Esophagus muscularis mucosa (tissue), 4 donors: ENCODE data around the gene RBM15. TPM values are rescaled to one million over a fixed set of nuclear protein-coding genes. Genes with fewer than 3 reads are reported as not detected.

Experiments used
- DNase-seq: peaks from one replicate; pipeline ENCODE4 v3.0.0-alpha.2; 2017; ENCODE audit errors: extremely low spot score
- H3K27ac ChIP-seq, 4 donors: fragments of 200-600 bp; sonication (generic); replicated peaks in 1 of 4; 1 replicate in 3 of 4; 2 replicates in 1 of 4; pipeline ENCODE4 v1.5.1; 2016 to 2019; ENCODE audit warnings: mild to moderate bottlenecking in 1 of 4
- H3K27me3 ChIP-seq, 4 donors: fragments of 200-600 bp; sonication (generic); one replicate each; pipeline versions ENCODE4 v1.5.1 to v1.6.0; 2016 to 2019
- H3K36me3 ChIP-seq, 4 donors: fragments of 200-600 bp; sonication (generic); one replicate each; pipeline ENCODE4 v1.5.1; 2016 to 2019
- H3K4me1 ChIP-seq, 4 donors: fragments of 200-600 bp; sonication (generic); one replicate each; pipeline ENCODE4 v1.5.1; 2016 to 2019
- H3K4me3 ChIP-seq, 4 donors: fragments of 200-600 bp; sonication (generic); 1 replicate in 2 of 4; 2 replicates in 2 of 4; pipeline ENCODE4 v1.5.1; 2016 to 2019; ENCODE audit warnings: mild to moderate bottlenecking in 4 of 4, moderate library complexity in 1 of 4
- H3K9me3 ChIP-seq, 4 donors: fragments of 200-600 bp; sonication (generic); 1 replicate in 3 of 4; 2 replicates in 1 of 4; pipeline ENCODE4 v1.5.1; 2016 to 2019
- CTCF ChIP-seq, 3 experiments: fragments of 200-600 bp in 2 of 3; fragments of 450-650 bp in 1 of 3; sonication (generic) in 2 of 3; IDR thresholded peaks; one replicate each; pipeline ENCODE4 v1.5.1; 2017 to 2019; ENCODE audit warnings: antibody characterized with exemption in 3 of 3, mild to moderate bottlenecking in 2 of 3, moderate library complexity in 1 of 3
- EP300 ChIP-seq: sonication (generic); formaldehyde crosslinking; IDR thresholded peaks from one replicate; pipeline ENCODE4 v1.6.1; 2017; ENCODE audit warnings: antibody characterized with exemption
- POLR2A ChIP-seq: fragments of 450-650 bp; IDR thresholded peaks from one replicate; pipeline ENCODE4 v1.6.1; 2017; ENCODE audit warnings: antibody characterized with exemption, moderate library complexity, mild to moderate bottlenecking, low read depth
- POLR2AphosphoS5 ChIP-seq, 2 donors: sonication (generic); formaldehyde crosslinking; IDR thresholded peaks; one replicate each; pipeline ENCODE4 v1.6.1; 2017; ENCODE audit warnings: antibody characterized with exemption in 2 of 2
- WGBS: methylation state at CpG from one replicate; pipeline ENCODE4 v1.1.5; 2018; 5-methylcytosine and 5-hydroxymethylcytosine counted together
- intact Hi-C: fragments of 100-400 bp; cut with DNase I; formaldehyde crosslinking; loops from one replicate; pipeline ENCODE4 v1.15.1; 2023
- total RNA-seq, 4 donors: library from RNA; depleted of rRNA; stranded (reverse); fragments of >200 nt; gene quantifications; one replicate each; pipeline versions ENCODE4 v1.1.0 to v1.2.1, GENCODE V29; 2016

RBM15 gene
- total RNA-seq, 4 donors from 2014 or later, result 20.6 to 26.6 (median 24.2) TPM

- no peak for DNase-seq
- no peaks in the 10 kb centered on the region for H3K9me3 ChIP-seq
- no peak overlapping the region for H3K27ac ChIP-seq
- TF ChIP-seq CTCF (IDR thresholded peaks at IDR 0.05), result no peak
- no peak for TF ChIP-seq EP300
- TF ChIP-seq POLR2AphosphoS5 (IDR thresholded peaks at IDR 0.05), result no peak
- no peak for TF ChIP-seq POLR2A
- intact Hi-C loops, result no loop called here
- WGBS, result 91% methylated on average over 2 of the region's 2 CpGs
- no peak overlapping the region for H3K4me3 ChIP-seq
- H3K4me1 ChIP-seq, result peaks cover 7 to 17% (median 11%) of the 10 kb centered on the region in 4 donors
- peaks cover 4 to 35% (median 21%) of the 10 kb centered on the region in 4 donors for H3K36me3 ChIP-seq
- no peaks in the 10 kb centered on the region for H3K27me3 ChIP-seq
Measured at GRCh38 chr1:110360431-110360830, 21.3 kb downstream of the RBM15 start.

- Histone ChIP-seq H3K4me3 (no peak overlapping the region), H3K27me3 (no peaks in the 10 kb centered on the region), H3K36me3 (peaks cover 6 to 38% (median 21%) of the 10 kb centered on the region in 4 donors), H3K4me1 (peaks cover 0 to 7% (median 3%) of the 10 kb centered on the region in 4 donors), H3K27ac (no peak overlapping the region), H3K9me3 (no peaks in the 10 kb centered on the region)
- no peak for DNase-seq
- intact Hi-C loops, result no loop called here
- 91% methylated on average over 1 of the region's 1 CpG for WGBS
- no peak for TF ChIP-seq POLR2AphosphoS5 (IDR thresholded peaks at IDR 0.05)
- no peak for TF ChIP-seq EP300
- no peak for TF ChIP-seq CTCF (IDR thresholded peaks at IDR 0.05)
- TF ChIP-seq POLR2A, result no peak
Measured at GRCh38 chr1:110361856-110362255, 22.7 kb downstream of the RBM15 start.

GRCh38 chr1:110364221-110364620 lies 25.0 kb downstream of the RBM15 start:
- intact Hi-C loops, result no loop called here
- no peaks in the 10 kb centered on the region for H3K27me3 ChIP-seq
- H3K4me3 ChIP-seq, result no peak overlapping the region
- no peak overlapping the region for H3K27ac ChIP-seq
- TF ChIP-seq CTCF (IDR thresholded peaks at IDR 0.05), result no peak
- no peak for TF ChIP-seq EP300
- TF ChIP-seq POLR2AphosphoS5 (IDR thresholded peaks at IDR 0.05), result no peak
- no peak for TF ChIP-seq POLR2A
- 93% methylated on average over 3 of the region's 3 CpGs for WGBS
- no peak for DNase-seq
- H3K36me3 ChIP-seq, result peaks cover 6 to 42% (median 24%) of the 10 kb centered on the region in 4 donors
- no peaks in the 10 kb centered on the region for H3K9me3 ChIP-seq
- H3K4me1 ChIP-seq, result no peaks in the 10 kb centered on the region

- TF ChIP-seq EP300 (no peak), POLR2A (no peak), POLR2AphosphoS5 (IDR thresholded peaks at IDR 0.05) (no peak), CTCF (IDR thresholded peaks at IDR 0.05) (no peak)
- DNase-seq, result no peak
- no peaks in the 10 kb centered on the region for H3K27me3 ChIP-seq
- 27% methylated on average over 1 of the region's 1 CpG for WGBS
- H3K9me3 ChIP-seq, result no peaks in the 10 kb centered on the region
- H3K36me3 ChIP-seq, result peaks cover 20 to 61% (median 34%) of the 10 kb centered on the region in 4 donors
- H3K27ac ChIP-seq, result no peak overlapping the region
- intact Hi-C loops, result no loop called here
- no peak overlapping the region for H3K4me3 ChIP-seq
- H3K4me1 ChIP-seq, result peaks cover 0 to 3% (median 0%) of the 10 kb centered on the region in 4 donors
Measured at GRCh38 chr1:110370827-110371226, 31.6 kb downstream of the RBM15 start.

GRCh38 chr1:110375490-110375889 lies 36.3 kb downstream of the RBM15 start:
- Histone ChIP-seq H3K4me1 (peaks cover 0 to 1% (median 0%) of the 10 kb centered on the region in 4 donors), H3K27ac (no peak overlapping the region), H3K4me3 (no peak overlapping the region), H3K27me3 (no peaks in the 10 kb centered on the region), H3K9me3 (no peaks in the 10 kb centered on the region), H3K36me3 (peaks cover 14 to 85% (median 52%) of the 10 kb centered on the region in 4 donors)
- WGBS, result 91% methylated on average over 1 of the region's 1 CpG
- intact Hi-C loops, result no loop called here
- TF ChIP-seq POLR2A, result no peak
- TF ChIP-seq CTCF (IDR thresholded peaks at IDR 0.05), result no peak
- no peak for TF ChIP-seq EP300
- TF ChIP-seq POLR2AphosphoS5 (IDR thresholded peaks at IDR 0.05), result no peak
- no peak for DNase-seq
